Measurements from ENCODE around the gene NUDT3.
"Not testable (repeated sequence)": the region's sequence is repeated elsewhere in the genome, so short reads cannot be mapped to it uniquely, and the experiment has no call there.

Gene NUDT3

DNA sequence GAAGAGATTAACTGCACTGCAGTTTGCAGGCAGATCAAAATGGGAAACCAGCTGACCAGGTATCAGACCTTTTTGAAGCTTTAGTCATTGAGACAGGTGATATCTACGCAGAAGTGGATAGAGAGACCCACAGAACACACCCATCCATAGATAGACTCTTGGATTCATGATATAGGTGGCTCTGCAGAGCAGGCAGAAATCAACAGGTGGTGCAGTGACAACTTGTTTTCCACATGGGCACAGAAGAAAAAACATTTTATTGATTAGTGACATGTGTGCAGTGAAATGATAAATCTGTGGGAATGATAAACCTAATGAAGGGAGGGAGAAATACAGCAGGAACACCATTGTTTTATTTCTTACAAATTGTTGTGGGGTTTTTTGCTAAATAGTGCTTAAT, 45.2 kb downstream of the NUDT3 start:
- FAIRE-seq (no peak), DNase-seq (ENCODE audit: insufficient read length, low spot score) (no peak)

DNA sequence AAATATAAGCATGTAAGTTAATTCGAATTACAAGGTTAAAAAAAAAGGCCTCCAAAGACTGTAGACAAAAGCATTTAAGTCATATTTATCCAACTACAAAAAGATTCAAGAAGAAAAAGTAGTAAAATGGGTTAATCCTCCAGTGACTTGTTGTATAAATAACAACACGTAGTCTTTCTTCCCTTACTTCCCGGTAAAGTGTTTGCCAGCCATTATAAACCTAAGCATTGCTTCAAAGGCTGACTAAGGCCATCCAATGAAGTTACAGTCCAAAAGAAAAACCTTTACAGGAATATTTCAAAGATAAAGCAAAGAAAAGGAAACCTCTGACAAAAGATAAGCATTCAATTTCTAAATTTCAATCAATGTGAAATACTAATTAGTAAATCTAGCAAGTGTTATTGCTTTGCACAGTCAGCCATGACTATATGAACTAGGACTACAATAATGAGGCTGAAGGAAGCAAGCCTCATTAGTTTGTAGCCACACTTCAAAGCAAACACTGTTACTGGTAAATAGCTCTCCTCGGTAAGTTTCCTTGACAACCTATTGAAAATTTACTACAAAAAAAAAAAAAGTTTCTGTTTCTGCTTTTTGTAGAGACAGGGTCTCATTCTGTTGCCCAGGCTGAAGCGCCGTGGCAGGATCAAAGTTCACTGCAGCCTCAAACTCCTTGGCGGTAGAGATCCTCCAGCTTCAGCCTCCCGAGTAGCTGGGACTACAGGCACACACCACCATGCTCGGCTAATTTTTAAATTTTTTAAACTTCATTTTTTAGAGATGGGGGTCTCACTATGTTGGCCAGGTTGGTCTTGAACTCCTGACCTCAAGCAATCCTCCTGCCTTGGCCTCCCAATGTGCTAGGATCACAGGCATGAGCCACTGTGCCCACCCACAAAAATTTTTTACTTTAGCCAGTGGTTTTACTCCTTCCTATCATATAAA, 46.0 kb downstream of the NUDT3 start:
- DNase-seq (ENCODE audit: insufficient read length, low spot score), result no peak
- FAIRE-seq, result no peak

DNA sequence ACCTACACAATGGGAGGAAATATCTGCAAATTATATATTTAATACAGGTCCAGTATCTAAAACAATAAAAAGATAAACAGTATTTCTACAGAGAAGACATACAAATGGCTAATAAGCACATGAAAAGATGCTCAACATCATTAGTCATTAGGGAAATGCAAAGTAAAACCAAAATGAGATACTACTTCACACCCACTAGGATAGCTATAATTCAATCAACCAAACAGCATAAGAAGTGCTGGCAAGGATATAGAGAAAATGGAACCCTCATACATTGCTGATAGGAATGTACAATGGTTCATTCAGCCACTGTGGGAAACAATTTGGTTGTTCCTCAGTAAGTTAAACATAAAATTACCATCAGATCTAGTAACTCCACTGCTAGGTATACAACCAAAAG, 48.7 kb downstream of the NUDT3 start:
- DNase-seq (ENCODE audit: insufficient read length, low spot score) (no peak), FAIRE-seq (no peak)

DNA sequence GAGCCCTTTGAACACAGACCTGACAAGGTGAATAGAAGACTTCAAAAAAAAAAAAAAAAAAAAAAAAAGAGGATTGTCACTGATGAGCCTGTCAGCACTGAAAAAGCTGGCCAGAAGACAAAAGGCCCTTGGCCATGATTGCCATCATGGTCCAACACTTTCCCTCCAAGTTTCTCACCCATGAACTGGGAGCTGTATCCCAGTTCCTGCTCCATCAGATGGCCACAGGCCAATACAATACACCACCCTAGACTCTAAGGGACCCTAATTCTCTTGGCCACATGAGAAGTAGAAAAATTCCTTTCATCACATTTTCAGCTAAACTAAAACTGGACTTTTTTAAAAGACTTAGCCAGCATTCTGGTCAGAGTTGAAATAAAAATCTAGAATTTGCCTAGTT, 50.2 kb downstream of the NUDT3 start:
- FAIRE-seq, result no peak

DNA sequence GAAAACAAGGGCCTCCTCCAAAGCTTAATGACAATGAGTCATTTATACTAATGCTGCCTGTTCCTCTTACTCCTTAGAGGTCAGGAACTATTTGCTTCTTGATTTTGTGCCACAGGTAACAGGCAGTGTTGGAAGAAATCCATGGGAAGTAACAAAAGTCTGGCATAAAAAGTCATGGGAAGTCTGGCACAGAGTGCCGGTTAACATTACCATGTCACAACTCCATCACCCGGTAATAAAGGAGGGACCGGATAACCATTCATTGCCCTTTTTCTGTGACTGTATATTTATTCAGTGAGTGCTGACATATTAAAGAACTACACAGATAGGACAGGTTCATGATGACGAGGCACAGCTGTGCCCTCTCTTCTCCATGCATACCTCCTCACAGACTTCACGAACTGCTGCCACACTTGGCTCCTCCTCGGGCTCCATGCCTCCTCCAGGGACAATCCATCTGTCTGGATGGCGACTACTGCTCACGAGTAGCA, 50.9 kb downstream of the NUDT3 start:
- DNase-seq (ENCODE audit: insufficient read length, low spot score) (no peak), FAIRE-seq (no peak)

More for the DNA sequence above, 50.2 kb downstream of the NUDT3 start:
- no peak for DNase-seq (ENCODE audit: insufficient read length, low spot score)

DNA sequence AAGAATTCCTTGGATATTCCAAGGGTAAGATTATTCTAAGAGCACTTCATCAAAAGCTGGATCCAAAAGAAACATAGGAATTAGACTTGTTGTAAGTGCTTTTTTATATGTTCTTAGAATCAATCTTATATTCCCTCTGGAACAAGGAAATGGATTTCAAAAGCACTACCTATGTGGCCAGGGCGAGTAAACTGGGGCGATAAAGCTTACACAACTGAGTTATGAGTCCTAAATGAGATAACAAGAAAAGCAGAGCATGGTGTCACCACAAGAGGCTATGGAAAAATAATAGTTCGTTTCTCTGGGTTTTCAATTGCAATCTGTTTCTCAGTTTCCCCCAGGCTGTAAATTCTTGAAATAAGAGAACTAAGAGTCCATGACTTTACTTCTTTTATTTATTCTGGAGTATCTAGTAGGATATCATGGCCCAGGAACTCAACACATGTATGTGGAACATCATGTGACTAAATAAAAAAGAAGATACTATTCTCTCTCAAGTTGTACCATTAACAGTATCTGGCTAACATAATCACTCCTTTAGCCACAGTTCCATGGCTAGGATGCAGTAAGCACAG, 51.5 kb downstream of the NUDT3 start:
- DNase-seq (ENCODE audit: insufficient read length, low spot score) (no peak), FAIRE-seq (no peak)

DNA sequence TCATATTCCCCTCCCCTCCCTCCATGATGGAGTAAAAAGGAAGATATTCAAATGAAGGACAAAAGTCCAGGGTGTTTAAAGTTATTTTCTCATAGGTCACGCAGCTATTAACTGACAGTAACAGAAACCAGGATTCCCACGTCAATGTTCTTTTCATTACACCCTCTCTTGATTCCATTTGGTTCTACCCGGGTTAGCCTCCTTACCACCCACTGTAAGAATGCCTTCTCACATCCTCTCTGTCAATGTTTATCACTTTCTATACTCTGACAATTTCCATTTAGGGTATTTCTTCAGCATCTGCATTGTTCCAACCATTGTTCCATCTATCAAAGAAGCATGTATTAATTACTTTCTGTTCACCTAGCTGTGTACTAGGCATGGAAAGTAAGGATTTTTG, 52.1 kb downstream of the NUDT3 start:
- FAIRE-seq, result no peak

DNA sequence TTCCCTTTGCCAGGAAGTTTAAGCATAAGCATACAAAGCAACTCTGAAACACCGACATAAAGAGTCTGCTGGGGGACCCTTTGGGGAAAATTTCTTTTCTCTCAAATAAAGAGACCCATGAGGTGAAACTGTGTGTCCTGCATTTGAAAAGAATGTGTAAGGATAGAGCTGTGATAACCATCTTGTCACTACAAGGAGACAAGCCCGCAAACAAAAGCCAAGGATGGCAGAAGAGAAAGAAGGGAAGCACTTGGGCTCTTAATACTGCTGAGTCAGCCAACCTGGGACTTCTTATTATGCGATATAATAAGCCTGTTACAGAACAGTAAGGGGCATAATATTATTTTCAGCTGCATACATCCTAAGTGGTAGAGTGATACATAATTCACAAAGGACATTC, 52.5 kb downstream of the NUDT3 start:
- no peak for DNase-seq (ENCODE audit: insufficient read length, low spot score)
- FAIRE-seq, result no peak

More for the DNA sequence above, 52.1 kb downstream of the NUDT3 start:
- no peak for DNase-seq (ENCODE audit: insufficient read length, low spot score)

DNA sequence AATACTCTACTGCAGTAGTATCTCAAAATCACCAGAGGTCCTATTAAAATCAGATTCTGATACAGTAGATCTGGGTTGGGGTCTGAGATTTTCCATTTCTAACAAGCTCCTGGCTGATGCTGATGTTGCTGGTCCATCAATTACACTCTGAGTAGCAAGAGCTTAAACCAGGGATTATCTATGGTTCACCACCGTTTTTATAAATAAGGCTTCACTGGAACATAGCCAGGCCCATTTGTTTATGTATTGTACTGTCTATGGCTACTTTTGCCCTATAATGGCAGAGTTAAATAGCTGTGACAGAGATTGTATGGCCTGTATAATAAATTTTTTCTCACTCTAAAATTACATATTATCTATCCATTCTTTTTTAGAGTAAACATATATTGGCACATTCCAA, 53.0 kb downstream of the NUDT3 start:
- FAIRE-seq (no peak), DNase-seq (ENCODE audit: insufficient read length, low spot score) (no peak)

DNA sequence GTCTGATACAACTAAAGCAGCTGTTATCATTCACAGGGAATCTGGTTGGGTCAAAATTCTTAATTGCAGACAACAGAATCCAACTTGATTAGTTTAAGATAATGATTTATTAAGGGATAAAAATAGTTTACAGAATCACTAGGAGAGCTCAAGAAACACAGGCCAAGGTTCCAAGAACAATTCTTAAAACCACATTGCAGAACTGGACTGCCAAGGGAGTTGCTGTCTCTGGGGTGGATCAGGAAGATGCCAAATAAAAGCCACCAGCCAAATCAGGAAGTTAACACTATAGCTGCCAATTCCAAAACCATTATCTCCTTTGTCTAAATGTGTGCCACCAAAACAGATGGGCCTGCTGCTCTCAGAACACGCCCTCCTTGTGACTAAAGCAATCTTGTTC, 53.7 kb downstream of the NUDT3 start:
- DNase-seq (ENCODE audit: insufficient read length, low spot score) (no peak), FAIRE-seq (no peak)

DNA sequence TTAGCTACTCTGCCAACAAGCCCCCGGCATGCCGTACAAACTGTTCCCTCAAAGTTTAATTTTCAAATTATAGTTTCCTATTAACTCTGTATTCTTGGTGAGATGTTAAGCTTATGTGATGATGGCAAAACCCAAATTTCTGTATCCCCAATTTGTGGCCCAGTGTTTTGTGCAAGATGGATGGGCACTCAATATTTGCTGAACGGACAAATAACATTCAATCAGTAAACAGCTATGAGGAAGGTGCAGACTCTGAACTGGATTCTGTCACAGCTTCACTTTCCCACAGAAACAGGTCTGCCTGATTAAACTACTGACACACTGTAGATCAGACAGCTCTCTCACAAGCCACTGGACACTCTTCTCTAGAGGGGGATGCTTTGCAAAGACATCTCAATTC, 54.1 kb downstream of the NUDT3 start:
- DNase-seq (ENCODE audit: insufficient read length, low spot score) (no peak), FAIRE-seq (no peak)

DNA sequence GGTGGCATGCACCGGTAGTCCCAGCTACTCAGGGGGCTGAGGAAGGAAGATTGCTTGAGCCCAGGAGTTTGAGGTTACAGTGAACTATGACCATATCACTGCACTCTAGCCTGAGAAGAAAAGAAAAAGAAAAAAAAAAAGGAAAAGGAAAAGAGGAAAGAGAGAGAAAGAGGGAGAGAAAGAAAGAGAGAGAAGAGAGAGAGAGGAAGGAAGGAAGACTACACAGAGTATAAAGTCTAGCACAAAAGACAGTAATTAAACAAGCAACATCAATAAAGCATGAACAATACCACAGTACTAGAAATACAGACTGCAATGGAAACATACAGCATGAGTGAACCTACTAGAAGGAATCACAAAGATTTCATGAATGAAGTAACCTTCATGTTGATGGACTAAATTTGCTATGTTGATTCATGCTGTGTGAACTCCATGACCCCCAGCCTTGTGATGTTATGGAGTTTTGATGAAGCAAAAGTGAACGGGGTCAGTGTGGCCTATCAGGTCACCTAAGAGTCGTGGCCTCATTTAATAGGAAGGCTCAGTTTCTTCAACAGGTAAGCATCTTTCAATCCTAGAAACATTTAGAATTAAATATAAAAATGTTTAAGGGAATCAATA, 57.6 kb downstream of the NUDT3 start:
- no peak for DNase-seq (ENCODE audit: insufficient read length, low spot score)

DNA sequence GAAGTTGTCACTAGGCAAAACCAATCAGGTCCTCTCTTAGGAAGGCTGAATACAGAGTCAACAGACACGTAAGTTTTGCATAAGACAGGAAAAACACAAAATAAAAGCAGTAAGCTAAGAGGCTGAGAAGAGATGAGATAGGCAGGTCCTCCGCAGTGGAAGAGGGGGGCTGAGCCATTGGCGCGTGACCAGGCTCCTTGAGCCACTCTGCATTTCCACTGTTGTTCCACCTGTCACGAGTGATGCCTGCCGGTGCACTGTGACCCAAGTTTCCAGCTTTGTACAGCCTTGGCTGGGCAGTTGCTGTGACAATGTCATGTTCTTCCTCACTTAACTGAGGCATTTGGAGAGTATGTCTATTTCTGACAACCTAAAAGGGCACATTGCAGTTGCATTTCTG, 58.6 kb downstream of the NUDT3 start:
- no peak for DNase-seq (ENCODE audit: insufficient read length, low spot score)
- FAIRE-seq, result no peak

More for the DNA sequence above, 57.6 kb downstream of the NUDT3 start:
- FAIRE-seq, result no peak

DNA sequence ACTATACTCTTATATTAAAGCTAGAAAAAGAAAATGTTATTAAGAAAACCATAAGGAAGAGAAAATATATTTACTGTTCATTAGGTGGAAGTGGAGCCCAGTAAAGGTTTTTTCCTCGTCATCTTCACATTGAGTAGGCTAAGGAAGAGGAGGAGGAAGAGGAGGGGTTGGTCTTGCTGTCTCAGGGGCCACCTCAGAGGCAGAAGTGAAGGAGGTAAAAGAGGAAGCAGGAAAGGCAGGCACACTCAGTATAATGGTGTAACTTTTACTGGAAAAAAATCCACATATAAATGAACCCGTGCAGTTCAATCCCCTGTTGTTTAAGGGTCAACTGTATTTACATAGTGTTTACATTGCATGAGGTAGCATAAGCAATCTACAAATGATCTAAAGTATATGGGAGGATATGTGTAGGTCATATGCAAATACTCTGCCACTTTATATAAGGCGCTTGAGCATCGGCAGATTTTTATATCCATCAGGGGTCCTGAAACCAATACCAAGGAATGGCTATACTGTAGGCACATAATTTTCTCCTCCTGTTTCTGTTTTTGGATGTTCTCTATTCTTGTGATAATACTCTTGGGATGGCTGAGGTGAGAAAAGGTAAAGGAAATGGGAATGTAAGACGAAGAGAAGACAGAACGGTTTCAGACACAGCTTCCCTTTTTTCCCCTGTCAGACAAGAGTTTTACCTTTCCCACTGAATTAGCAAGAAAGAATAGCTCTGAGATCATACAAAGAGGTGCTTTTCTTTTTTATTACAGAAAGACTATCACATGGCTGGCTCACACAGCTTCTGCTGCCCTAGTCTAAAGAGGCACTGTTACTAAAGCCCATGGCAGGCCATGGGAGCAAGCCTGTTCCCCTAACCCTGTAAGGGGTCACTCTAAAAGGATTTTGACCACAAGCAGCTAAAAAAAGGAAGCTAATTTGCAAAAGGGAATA, 59.9 kb downstream of the NUDT3 start:
- no peak for DNase-seq (ENCODE audit: insufficient read length, low spot score)
- FAIRE-seq, result no peak

DNA sequence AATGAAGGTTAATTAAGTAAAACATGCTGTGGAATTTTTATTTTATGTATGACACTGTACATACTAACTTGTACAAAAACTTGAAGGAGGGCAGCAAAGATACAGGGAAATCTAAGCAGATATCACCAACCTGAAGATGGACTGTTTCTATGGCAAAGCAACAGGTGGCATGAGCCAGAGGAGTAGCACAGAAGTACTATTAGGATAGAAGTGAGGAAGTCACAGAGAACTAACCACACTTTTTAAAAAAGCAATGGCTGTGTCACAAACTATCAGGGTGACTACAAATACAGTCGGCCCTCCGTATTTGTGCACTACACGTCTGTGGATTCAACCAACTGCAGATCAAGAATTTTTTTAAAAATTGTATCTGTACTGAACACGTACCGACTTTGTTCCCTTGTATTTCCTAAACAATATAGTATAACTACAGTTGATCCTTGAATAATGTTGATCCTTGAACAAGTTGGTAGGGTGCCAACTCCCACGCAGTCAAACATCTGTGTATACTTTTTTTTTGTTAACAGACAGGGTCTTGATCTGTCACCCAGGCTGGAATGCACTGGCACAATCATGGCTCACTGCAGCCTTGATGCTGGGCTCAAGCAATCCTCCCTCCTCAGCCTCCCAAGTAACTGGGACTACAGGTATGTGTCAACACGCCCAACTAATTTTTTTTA, 61.0 kb downstream of the NUDT3 start:
- no peak for FAIRE-seq
- no peak for DNase-seq (ENCODE audit: insufficient read length, low spot score)

DNA sequence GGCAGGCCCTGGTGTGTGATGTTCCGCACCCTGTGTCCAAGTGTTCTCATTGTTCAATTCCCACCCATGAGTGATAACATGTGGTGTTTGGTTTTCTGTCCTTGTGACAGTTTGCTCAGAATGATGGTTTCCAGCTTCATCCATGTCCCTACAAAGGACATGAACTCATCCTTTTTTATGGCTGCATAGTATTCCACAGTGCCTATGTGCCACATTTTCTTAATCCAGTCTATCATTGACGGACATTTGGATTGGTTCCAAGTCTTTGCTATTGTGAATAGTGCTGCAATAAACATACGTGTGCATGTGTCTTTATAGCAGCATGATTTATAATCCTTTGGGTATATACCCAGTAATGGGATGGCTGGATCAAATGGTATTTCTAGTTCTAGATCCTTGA, 62.7 kb downstream of the NUDT3 start:
- FAIRE-seq; DNase-seq (ENCODE audit: insufficient read length, low spot score): not testable (repeated sequence)

DNA sequence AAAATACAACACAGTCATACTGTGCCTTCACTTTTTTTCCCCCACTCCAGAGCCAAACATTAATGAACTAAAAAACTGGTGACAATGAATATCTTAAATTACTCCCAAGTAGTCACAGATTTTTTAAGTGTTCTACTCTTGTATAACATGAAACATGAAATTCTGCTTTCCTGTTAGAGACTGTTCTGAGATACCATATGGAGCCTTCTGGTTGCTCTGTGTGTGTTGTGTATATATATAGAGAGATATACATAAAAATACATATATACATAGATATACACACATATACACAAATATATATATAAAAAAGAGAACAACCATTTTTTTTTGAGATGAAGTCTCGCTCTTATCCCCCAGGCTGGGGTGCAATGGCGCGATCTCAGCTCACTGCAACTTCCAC, 63.5 kb downstream of the NUDT3 start:
- no peak for DNase-seq (ENCODE audit: insufficient read length, low spot score)
- FAIRE-seq, result no peak

DNA sequence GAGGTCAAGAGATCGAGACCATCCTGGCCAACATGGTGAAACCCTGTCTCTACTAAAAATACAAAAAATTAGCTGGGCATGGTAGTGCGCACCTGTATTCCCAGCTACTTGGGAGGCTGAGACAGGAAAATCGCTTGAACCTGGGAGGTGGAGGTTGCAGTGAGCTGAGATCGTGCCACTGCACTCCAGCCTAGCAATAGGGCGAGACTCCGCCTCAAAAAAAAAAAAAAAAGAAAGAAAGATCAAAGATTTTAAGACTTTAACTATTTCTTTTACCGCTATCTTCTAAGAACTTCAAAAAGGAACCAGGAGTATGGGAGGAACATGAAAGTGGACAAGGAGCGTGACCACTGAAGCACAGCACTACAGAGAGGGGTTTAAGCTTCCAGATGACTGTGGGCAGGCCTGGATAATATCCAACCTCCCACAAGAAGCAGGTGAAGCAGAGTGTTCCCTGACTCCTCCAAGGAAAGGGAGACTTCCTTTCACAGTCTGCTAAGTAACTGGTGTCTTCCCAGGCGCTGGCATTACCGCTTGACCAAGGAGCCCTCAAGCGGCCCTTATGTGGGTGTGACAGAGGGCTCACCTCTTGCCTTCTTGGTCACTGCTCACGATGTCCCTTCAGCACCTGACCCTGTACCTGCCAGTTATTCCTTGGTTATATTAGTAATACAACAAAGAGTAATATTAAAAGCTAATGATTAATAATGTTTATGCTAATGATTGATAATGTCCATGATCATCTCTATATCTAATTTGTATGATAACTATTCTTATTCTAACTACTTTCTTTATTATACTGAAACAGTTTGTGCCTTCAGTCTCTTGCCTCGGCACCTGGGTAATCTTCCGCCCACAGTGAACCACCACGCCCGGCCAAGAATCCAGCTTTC, 64.9 kb downstream of the NUDT3 start:
- not testable (repeated sequence) for FAIRE-seq

DNA sequence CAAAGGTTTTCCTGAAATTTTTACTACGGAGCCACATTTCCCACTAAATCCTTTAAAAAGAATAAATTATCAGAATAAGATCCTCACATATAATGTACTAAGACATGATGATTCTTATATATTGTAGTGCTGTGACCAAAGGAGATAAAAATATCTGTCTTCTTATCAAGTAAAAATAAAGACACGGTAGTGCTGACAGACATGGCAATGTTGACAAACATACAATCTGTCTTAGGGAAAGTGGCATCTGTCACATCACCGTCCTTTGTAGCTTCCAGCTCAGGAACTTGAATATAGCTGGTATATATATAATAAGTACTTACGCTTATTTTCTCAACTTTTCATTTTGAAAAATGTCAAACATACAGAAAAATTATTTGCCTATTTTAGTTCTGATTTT, 66.8 kb downstream of the NUDT3 start:
- DNase-seq (ENCODE audit: insufficient read length, low spot score) (no peak), FAIRE-seq (no peak)

More for the DNA sequence above, 64.9 kb downstream of the NUDT3 start:
- not testable (repeated sequence) for DNase-seq (ENCODE audit: insufficient read length, low spot score)
